ENCODE measurements around the gene UBE2C. TPM values are rescaled to one million over a fixed set of nuclear protein-coding genes. Genes with fewer than 3 reads are reported as not detected.

The UBE2C gene
- total RNA-seq, 1 experiment from 2014 or later = 205 TPM

DNA sequence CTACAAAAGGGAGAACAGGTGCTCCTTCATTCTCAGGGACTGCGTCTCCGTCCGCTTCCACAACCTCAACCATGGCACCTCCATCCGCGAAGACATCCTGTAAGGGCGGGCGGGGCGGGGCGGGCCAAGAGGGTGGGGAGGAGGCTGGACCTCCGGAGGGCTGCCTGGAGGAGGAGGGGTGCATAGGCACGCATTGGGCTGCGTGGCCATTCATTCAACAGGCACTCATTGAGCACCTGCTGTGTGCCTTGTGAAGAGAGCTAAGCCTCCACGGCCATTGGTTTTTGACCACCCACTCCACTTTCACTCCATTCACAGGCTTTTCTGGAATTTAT, 45.4 kb downstream of the UBE2C start:
- no peaks in the 10 kb centered on the region for H3K9me2 ChIP-seq (ENCODE audit: insufficient read depth)
- 0 out of 2 replicates have a peak, but pooled peaks cover 12% of the 10 kb centered on the region for H3K79me2 ChIP-seq (ENCODE audit: insufficient read depth, low read length)
- no peaks in the 10 kb centered on the region for H3K9me3 ChIP-seq (ENCODE audit: control insufficient read depth in 1 of 2, insufficient read depth in 1 of 2, low read depth in 1 of 2, low read length in 2 of 2)
- ChIA-PET CTCF (interaction anchor here (1.6 kb wide), 1 partner anchor 23 kb away, joined by 3 read pairs; the partner anchor contains the start of gene ZSWIM1), RAD21 (ENCODE audit: low non-redundant PET in 1 of 2, low total read pairs in 2 of 2, uncharacterized antibody in 2 of 2, unreplicated experiment in 2 of 2) (no interaction called here), POLR2A (interaction anchor here (1.9 kb wide), 1 partner anchor 24 kb away, joined by 8 read pairs; the partner anchor contains the start of gene ZSWIM1)
- peak; percentile 6 for ATAC-seq
- peak overlapping the region; percentile 46; the same call in 1 of the 2 replicates for H3K27ac ChIP-seq (ENCODE audit: low read depth, low read length)
- no peaks in the 10 kb centered on the region for H3K36me3 ChIP-seq (ENCODE audit: control insufficient read depth in 1 of 2, insufficient read depth in 2 of 2, low read length in 2 of 2)
- TF ChIP-seq SIN3A (IDR thresholded peaks at IDR 0.05; ENCODE audit: low read depth) (no peak), YY1 (IDR thresholded peaks at IDR 0.05; ENCODE audit: extremely low read depth, insufficient replicate concordance, low read depth, low read length) (no peak), POLR2AphosphoS5 (IDR thresholded peaks at IDR 0.05; ENCODE audit: low read depth, low read length) (no peak), TCF7L2 (IDR thresholded peaks at IDR 0.05; ENCODE audit: borderline replicate concordance, extremely low read depth, insufficient read depth, insufficient read length) (no peak), ZFX (IDR thresholded peaks at IDR 0.05) (no peak), POLR2A (IDR thresholded peaks at IDR 0.05; ENCODE audit: borderline replicate concordance, extremely low read depth, insufficient read depth, insufficient read length) (no peak)
- TF ChIP-seq, protein P1, sequence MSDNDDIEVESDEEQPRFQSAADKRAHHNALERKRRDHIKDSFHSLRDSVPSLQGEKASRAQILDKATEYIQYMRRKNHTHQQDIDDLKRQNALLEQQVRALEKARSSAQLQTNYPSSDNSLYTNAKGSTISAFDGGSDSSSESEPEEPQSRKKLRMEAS (IDR thresholded peaks at IDR 0.05) = no peak
- TF ChIP-seq, protein P2, sequence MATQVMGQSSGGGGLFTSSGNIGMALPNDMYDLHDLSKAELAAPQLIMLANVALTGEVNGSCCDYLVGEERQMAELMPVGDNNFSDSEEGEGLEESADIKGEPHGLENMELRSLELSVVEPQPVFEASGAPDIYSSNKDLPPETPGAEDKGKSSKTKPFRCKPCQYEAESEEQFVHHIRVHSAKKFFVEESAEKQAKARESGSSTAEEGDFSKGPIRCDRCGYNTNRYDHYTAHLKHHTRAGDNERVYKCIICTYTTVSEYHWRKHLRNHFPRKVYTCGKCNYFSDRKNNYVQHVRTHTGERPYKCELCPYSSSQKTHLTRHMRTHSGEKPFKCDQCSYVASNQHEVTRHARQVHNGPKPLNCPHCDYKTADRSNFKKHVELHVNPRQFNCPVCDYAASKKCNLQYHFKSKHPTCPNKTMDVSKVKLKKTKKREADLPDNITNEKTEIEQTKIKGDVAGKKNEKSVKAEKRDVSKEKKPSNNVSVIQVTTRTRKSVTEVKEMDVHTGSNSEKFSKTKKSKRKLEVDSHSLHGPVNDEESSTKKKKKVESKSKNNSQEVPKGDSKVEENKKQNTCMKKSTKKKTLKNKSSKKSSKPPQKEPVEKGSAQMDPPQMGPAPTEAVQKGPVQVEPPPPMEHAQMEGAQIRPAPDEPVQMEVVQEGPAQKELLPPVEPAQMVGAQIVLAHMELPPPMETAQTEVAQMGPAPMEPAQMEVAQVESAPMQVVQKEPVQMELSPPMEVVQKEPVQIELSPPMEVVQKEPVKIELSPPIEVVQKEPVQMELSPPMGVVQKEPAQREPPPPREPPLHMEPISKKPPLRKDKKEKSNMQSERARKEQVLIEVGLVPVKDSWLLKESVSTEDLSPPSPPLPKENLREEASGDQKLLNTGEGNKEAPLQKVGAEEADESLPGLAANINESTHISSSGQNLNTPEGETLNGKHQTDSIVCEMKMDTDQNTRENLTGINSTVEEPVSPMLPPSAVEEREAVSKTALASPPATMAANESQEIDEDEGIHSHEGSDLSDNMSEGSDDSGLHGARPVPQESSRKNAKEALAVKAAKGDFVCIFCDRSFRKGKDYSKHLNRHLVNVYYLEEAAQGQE (IDR thresholded peaks at IDR 0.05; ENCODE audit: low read depth) = no peak
- H3K4me2 ChIP-seq (ENCODE audit: low read length) = peak overlapping the region; percentile 95
- intact Hi-C loops (cut with micrococcal nuclease) = no loop called here
- no peak overlapping the region for H3K9ac ChIP-seq (ENCODE audit: low read length)
- H2AFZ ChIP-seq (ENCODE audit: low read depth, low read length, poor library complexity, severe bottlenecking) = no peak overlapping the region
- no peaks in the 10 kb centered on the region for H4K20me1 ChIP-seq (ENCODE audit: insufficient read depth)
- DNase-seq (ENCODE audit: low read depth, low spot score) = no peak
- peak overlapping the region; percentile 72 to 96 for H3K4me3 ChIP-seq (replicated peaks in 1 of 2; ENCODE audit: low read depth in 1 of 2, low read length in 2 of 2)
- H3K4me1 ChIP-seq (ENCODE audit: control insufficient read depth in 1 of 2, insufficient read depth in 2 of 2, low read length in 2 of 2) = peaks cover 15 to 36% of the 10 kb centered on the region in 2 experiments
- H3K27me3 ChIP-seq (ENCODE audit: insufficient read depth, low read length) = no peaks in the 10 kb centered on the region
- BruUV-seq (replicated peaks) = no TSS peak

Data from HCT116 (cell line).